ENCODE results near the gene LRRC31.
A peak's percentile ranks its signal among the peaks of the same experiment; 100 is the strongest.

The LRRC31 gene

DNA sequence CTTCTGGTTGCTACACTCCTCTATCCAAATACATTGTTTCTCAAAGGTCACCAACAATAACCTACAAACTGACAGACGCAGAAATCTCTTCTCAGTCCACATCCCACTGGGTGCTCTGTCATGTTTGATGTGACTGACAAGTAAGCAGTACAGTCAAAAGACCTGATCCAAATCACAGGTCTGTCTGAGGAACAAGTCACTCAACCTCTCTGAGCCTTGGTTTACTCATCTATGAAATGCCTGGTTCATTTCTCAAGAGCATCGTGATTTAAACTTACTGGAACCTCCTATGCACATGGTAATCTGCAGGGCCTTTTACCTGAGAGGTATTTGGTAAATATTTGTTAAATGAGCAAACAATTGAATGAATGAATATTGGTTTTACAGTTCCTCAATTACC is 5.5 kb downstream of the LRRC31 start:
- DNase-seq: no peak

DNA sequence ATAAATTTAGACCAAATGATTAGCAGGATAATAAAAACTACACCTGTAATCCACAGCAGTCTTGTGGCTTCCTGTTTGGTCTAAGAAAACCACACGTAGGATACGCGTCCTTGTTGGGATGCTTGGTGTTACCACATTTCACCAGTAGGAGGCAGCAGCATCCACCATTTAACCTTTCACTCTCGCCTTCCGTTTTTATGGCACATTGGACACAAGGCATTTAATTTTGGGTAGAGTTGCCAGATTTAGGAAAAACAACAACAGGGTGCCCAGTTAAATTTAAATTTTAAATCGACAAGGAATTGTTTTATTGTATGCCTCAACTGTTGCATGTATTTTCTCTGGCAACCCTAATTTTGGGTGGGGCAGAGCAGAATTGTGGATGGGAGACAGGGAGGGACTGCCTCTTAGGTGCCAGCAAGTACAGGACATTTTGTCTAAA is 6.3 kb downstream of the LRRC31 start:
- DNase-seq: peak in 50 of 58 donors; percentile 3 to 77 (median 34)

DNA sequence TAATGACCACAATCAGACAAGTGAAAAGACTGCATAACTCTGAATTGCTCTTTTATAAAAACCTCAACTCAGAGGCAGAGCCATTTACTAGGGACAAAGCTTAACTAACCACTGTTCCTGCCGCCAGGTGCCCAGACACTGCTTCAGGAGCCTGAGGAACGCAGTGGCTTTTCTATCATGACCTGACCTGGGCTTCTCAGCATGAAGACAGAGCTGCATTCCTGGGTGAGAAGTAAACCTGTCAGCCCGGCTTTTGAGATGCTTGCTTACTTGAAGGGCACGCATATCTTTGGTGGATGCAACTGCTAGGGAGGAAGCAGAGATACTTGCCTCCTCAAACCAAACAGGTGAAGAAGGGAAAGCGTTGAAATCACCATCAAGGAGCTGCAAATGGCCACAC is 7.9 kb downstream of the LRRC31 start:
- DNase-seq: no peak

DNA sequence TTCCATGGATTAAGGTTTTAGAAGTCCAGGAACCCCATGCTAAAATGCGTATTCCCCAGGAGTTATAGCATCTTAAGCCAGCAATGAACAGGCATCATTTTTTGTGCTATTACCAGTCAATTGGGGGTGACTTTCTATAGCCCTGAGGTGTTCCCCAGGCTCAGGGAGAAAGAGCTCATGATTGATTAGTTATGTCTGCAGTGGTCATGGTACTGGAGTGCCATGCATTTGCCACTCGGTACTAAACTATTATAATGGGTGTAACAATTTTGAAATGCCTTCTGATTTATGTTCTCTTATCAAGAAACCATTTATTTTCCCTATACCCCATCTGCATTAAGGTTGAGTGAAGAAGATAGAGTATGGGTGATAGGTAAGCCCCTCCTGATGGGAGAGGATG is 11.9 kb downstream of the LRRC31 start:
- DNase-seq: no peak

DNA sequence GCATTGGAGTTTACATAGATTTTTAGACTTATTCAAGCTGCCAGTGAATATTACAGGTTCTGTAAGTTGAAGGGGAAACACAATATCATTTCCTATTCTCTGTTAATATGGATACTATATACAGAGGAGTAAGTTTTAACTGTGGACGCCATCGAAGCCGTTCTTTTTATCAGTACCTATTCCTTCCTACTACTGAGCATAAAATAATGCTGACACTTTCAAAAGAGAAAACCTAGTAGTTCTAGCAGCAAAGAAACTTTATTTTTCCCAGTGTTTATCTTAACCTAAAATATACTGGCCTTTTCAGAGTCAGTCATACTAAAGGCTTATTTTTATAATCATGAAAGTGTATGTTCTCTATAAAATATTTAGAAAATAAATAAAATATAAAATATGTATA is 14.2 kb downstream of the LRRC31 start:
- DNase-seq: no peak

DNA sequence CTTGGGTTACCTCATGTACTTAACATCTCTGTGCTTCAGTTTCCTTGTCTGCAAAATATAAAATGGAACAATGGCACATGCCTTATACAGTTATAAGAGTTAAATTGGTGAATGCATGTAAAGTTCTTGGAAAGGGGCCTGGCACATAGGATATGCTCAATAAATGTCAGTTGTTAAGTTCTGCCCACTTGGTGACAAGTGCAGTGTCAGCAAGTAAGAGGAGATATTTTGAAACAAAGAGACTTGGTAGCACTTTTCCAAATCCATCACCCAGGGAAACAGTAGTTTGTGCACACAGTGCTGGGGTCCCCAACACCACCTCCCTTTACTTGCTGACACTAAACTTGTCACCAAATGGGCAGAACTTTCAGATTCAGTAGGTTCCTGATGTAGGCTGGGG is 19.1 kb downstream of the LRRC31 start:
- DNase-seq: no peak

DNA sequence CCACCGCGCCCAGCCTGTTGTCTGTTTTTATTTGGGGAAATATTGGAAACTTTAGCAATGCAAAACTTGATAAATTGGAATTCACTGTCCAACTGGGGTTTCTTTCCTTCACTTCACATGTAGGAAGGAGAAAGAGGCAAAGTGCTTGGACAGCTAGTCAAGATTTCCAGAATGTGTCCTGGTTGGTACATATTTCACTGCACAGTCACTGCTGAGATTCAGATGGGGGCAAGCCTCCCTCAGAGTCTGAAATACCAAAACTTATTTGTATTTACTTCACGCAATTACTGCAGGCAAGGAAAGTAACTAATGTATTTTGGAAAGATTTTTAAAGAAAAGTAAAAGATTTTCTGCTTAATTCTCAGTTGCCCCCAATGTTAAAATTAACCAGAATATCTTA is 21.0 kb downstream of the LRRC31 start:
- DNase-seq: no peak

DNA sequence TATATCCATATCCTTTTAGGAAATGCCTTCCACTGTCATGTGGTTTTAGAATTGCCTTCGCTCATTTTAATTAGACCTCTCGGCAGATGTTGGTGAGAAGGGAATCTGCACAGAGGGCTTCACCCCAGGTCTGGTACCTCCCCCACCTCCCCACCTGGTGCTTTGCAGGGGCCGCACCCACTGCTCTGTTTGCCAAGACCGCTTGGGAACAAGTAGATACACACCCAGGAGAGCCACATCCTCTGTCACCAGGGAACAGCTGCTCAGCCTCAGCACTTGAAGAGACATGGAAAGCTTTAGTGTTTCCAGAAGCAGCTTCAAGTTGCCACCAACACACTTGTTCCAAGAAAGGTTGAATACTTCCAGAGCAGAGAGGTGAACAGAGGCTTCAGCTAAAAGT is 21.8 kb downstream of the LRRC31 start:
- no peak for DNase-seq

DNA sequence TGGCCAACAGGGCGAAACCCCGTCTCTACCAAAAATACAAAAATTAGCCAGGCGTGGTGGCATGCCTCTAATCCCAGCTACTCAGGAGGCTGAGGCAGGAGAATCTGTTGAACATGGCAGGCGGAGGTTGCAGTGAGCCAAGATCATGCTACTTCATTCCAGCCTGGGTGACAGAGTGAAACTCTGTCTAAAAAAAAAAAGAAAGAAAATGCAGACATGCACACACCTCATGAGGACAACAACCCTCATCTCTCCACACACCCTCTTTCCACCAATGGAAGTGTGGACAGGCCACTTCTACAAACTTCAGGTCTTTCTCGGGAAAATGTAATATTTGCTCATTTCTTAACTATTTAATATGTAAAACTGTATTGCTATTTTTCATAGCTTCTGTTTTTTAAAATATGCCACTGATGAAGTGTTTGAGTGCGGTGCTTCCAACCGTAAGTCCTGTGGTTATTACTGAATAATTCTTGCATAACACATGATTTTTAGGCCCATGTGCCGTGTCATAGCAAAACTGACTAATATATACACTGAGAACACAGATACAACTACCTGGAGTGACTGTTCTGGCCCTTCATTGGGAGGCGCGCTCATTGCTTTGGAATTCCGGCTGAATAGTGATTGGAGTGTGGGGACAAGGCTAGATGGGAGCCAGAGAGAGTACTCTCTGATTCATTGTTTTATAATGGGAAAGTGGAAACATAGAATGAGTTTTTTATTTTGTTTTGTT is 23.1 kb downstream of the LRRC31 start:
- no peak for DNase-seq

DNA sequence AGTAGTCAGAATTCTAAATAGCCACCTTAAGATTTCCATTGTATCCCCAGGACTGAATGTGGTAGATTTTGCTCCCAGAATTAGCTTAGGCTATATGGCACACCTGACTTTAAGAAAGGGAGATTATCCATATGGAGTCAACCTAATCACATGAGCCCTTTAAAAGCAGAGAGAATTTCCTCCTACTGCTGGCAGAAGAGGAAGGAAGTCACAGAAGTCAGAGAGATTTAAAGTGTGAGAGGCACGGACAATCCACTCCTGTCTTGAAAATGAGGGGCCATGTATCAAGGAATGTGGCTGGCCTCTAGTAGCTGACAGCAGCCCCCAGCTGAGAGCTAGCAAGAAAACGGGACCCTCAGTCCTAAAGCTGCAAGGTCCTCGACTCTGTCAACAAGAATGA is 26.8 kb downstream of the LRRC31 start:
- no peak for DNase-seq

DNA sequence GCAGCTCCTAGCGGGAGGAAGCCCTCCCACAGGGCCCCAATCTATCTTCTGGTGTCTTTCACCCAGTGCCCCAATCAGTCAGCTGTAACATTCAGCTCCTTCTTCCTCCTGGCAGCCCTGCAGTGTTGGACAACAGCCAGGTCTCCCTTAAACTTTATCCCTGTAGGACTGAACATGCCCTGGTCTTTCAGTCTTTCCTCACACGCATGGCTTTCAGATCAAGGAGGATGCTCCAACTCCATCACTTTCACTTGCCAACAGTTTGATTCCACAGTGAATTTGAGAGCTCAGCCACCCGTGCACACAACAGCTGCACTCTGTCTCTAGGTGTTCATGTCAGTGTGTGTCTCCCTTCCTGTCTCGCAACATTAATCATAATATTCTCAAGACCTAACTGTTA is 28.6 kb downstream of the LRRC31 start:
- DNase-seq: no peak

DNA sequence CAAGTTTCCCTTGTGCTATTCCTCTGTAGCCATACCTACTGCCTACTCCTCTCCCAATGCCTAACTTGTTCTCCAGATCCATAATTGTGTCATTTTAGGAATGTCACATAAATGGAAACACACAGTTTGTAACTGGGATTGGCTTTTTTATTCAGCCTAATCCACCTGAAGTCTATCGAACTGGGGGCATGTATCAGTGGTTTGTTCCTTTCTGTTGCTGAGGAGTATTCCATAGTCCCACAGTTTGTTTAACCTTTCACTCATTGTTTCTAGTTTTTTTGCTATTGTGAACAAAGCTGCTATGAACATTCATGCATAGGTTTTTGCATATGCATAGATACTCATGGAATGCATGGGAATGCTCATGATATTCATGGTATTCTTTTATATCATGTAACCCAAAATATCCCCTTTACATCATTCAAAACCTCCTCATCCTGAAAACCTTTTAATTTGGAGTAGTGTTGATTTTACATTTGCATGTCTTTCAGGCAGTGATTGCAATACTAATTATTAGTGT is 31.2 kb downstream of the LRRC31 start:
- no peak for DNase-seq

DNA sequence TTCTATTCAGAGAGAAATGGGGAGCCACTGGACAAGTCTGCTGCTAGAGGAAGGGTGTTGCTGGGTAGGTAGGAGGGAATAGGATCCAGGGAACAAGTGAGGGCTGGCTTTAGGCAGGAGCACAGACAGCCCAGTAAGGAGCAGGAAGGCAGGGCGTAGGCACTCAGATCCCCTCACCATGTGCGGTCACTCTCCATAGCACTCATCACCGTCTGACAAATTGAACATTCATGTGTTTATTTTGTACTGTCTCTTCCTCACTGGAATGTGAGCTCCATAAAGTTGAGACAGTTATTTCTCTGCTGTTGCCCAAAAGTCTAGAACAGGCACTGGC is 32.8 kb downstream of the LRRC31 start:
- no peak for DNase-seq

DNA sequence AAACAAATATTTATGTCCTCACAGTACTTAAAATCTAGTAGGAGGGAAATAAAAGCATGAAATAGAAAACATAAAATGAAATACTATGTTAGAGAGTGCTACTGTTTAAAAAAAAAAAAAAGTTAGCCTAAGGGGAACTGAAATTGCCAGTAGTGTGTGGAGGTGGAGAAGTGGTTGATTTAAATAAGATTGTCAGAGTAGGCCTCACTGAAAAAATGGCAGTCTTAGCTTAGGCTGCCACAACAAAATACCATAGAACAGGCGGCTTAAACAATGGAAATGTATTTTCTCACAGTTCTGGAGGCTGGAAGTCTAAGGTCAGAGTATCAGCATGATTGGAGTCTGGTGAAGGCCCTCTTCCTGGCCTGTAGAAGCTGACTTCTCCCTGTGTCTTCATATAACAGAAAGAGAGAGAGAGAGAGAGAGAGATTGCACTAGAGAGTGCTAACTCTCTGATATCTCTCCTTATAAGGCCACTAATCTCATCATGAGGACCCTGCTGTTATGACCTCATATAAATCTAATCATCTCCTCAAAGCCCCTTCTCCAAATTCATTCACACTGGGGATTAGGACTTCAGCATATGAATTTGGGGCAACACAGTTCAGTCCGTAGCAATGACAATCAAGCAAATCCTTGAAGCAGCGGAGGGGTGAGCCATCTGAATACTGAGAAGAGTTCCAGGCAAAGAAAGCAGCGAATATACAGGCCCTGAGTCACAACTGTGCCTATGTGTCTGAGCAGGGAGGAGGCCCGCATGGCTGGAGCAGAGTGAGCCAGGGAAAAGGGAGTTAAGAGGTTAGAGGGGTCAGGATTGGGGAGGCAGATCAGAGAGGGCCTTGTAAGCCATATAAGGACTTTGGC is 33.4 kb downstream of the LRRC31 start:
- DNase-seq: no peak

DNA sequence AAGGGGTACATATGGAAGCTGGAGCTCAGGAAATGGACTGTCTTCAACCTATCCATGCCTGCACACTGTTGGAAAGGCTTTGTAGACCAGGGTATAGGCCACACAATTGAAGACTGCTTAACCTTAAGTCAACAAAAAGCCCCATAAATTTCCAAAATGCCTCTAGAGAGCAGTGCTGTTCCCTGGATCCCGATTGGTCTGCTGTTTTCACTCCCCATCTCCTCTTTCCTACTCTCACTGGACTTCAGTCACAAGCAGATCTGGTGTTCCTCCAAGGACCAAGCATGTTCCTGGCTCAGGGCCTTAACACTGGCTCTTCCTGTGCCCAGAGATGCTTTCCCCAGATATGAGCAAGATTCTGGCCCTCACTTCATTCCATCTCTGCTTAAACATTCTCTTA is 34.2 kb downstream of the LRRC31 start:
- DNase-seq: no peak

DNA sequence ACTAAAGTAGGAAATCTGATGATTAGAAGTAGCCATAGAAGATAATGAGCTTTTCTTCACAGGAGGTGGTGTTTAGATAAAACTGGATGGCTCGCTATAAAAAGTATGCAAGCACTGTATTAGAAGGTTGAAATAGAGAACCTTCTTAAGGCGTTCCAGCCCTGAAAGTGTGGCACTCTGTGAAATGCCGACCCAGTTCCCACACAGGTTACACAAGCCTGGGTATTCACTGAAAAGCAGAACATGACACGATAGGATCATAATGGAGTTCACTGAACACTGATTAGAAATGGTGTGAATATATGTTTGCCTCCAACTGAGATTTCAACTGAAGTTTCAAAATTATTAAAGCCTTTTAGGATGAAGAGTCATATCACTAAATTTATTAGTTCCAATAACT is 42.0 kb downstream of the LRRC31 start:
- DNase-seq: no peak

DNA sequence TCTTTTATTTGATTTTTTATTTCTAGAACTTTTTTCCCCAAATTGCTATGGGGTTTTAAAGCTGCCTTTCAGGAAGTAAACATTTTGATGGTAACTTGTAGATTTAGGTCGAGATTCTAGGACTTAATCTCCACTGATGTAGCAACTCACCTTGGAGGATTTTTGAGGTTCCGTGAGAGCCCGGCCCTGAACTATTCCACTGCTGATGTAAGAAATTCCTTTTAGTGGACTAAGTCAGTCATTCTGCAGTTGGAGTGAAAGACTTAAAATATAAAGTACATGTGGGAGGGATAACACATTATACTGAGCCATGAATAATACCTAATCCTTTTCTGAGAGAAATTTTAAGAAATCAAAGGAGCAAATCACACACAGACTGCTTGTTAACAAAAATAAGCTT is 44.4 kb downstream of the LRRC31 start:
- DNase-seq: no peak

DNA sequence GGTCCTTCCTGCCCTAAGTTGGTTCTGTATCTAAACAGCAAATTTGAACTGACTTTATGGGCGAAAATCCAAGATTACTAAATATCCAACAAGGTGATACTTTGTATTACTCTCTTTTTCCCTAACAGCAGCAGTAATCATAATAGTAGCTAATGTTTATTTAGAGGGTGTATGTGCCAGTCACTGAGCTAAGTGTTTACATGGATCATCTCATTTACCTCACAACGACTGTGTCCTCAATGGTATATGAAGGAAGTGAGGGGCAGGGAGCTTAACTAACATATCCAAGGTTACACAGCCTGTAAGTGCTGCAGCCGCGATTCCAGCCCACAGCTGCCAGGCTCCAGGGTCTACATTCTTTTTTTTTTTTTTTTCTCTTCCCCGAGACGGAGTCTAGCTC is 46.8 kb downstream of the LRRC31 start:
- DNase-seq: no peak

DNA sequence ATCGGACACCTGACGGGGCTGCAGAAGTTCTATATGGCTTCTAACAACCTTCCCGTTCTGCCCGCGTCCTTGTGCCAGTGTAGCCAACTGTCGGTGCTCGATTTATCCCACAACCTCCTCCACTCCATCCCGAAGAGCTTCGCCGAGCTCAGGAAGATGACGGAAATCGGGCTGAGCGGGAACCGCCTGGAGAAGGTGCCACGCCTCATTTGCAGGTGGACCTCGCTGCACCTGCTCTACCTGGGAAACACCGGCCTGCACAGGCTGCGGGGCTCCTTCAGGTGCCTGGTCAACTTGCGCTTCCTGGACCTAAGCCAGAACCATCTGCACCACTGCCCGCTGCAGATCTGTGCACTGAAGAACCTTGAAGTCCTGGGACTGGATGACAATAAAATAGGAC is 47.2 kb downstream of the LRRC31 start:
- no peak for DNase-seq

DNA sequence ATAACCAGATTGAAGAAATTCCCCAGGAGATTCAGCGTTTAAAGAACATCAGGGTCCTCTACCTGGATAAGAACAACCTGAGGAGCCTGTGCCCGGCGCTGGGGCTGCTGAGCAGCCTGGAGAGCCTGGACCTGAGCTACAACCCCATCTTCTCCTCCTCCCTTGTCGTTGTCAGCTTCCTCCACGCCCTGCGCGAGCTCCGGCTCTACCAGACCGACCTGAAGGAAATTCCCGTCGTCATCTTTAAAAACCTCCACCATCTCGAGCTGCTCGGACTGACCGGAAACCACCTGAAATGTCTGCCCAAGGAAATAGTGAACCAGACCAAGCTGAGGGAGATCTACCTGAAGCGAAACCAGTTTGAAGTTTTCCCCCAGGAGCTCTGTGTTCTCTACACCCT is 47.6 kb downstream of the LRRC31 start:
- DNase-seq: no peak

DNA sequence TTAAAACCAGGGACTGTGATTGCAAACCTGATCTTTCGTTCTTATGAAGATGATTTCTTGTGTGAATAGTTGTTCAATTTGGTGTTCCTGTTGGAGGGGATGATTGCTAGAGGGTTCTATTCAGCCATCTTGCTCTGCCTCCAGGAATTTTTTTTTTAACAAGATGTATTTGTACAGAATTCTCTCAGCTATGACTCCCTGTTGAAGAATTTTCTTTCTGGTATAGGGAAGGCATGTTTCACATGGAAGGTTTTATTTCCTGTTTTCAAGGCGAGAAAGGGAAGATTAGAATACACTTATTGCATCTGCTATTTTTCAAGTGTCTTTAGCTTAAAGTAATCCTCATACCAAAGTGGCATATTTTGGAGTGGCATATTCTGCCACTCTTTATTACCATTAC is 51.4 kb downstream of the LRRC31 start:
- no peak for DNase-seq

DNA sequence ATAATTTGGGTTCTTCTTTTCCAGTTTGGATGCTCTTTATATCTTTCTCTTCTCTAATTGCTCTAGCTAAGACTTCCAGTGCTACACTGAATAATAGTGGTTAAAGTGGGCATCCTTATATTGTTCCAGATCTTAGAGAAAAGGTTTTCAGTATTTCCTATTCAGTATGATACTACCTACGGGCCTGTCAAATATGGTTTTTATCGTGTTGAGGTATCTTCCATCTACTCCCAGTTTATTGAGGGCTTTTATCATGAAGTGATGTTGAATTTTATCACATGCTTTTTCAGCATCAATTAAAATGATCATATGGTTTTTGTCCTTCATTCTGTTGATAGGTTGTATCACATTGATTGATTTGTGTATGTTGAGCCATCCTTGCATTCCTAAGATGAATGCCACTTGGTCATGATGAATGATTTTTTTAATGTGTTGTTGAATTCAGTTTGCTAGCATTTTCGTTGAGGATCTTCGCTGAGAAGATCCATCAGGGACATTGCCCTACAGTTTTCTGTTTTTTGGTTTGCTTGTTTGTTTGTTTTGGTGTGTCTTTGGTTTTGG is 54.1 kb downstream of the LRRC31 start:
- no peak for DNase-seq
